ENCODE results near the gene DNAJB12.

- TF ChIP-seq CTCF (IDR thresholded peaks at IDR 0.05) (no peak), POLR2A (IDR thresholded peaks at IDR 0.05) (no peak)
Observed at GRCh38 chr10:72379062-72379461, 24.3 kb upstream of the DNAJB12 start.

Data from testis (tissue), 2 donors.